Loucy (cell line): ENCODE results near the gene FHIT.

ENCODE experiments used
- CTCF ChIP-seq: fragments of 200-600 bp; sonication (generic); conservative IDR thresholded peaks from 2 replicates; pipeline ENCODE4 v1.5.1; 2014; ENCODE audit warnings: mild to moderate bottlenecking, antibody characterized with exemption, low read length
- EZH2phosphoT487 ChIP-seq: fragments of 200-600 bp; IDR thresholded peaks from 2 replicates; pipeline ENCODE4 v1.6.1; 2018; ENCODE audit warnings: antibody characterized with exemption, mild to moderate bottlenecking, moderate library complexity, borderline replicate concordance

GRCh38 chr3:59796456-59796855 is 1454.8 kb downstream of the FHIT start:
- TF ChIP-seq CTCF: no peak
- TF ChIP-seq EZH2phosphoT487: no peak
